Hepatocyte (in vitro differentiated cells): ENCODE results near the gene DISC1.

Source experiments
- CTCF ChIP-seq: fragments of 200-600 bp; sonication (generic); IDR thresholded peaks from 2 replicates; pipeline ENCODE4 v1.5.1; 2016; ENCODE audit warnings: antibody characterized with exemption, mild to moderate bottlenecking; ENCODE audit not compliant: poor library complexity
- EZH2 ChIP-seq: fragments of 200-600 bp; sonication (generic); IDR thresholded peaks from 2 replicates; pipeline ENCODE4 v1.6.1; 2016; ENCODE audit warnings: antibody characterized with exemption, mild to moderate bottlenecking, borderline replicate concordance
- EZH2phosphoT487 ChIP-seq: fragments of 200-600 bp; sonication (generic); IDR thresholded peaks from one replicate; pipeline ENCODE4 v1.6.1; 2018; ENCODE audit warnings: antibody characterized with exemption, mild to moderate bottlenecking, low read depth, moderate library complexity; ENCODE audit not compliant: unreplicated experiment, severe bottlenecking

- TF ChIP-seq CTCF (no peak), EZH2 (no peak), EZH2phosphoT487 (no peak)
These were observed 422.7 kb downstream of the DISC1 start for GRCh38 chr1:232049335-232049734.
